Left kidney (tissue), 2 donors: Measurements from ENCODE around the gene DPH1. TPM values are rescaled to one million over a fixed set of nuclear protein-coding genes. Genes with fewer than 3 reads are reported as not detected.
A peak's percentile ranks its signal among the peaks of the same experiment; 100 is the strongest.

Source experiments
- DNase-seq: peaks from one replicate; pipeline ENCODE4 v3.0.0-alpha.2; 2013
- polyA plus RNA-seq: library from polyadenylated mRNA; unstranded; fragments of 120-200 nt; gene quantifications from one replicate; pipeline ENCODE4 v1.2.1, GENCODE V29; 2013; ENCODE audit not compliant: insufficient read length

DPH1 gene
- polyA plus RNA-seq, 1 donor = 46.5 TPM

DNA sequence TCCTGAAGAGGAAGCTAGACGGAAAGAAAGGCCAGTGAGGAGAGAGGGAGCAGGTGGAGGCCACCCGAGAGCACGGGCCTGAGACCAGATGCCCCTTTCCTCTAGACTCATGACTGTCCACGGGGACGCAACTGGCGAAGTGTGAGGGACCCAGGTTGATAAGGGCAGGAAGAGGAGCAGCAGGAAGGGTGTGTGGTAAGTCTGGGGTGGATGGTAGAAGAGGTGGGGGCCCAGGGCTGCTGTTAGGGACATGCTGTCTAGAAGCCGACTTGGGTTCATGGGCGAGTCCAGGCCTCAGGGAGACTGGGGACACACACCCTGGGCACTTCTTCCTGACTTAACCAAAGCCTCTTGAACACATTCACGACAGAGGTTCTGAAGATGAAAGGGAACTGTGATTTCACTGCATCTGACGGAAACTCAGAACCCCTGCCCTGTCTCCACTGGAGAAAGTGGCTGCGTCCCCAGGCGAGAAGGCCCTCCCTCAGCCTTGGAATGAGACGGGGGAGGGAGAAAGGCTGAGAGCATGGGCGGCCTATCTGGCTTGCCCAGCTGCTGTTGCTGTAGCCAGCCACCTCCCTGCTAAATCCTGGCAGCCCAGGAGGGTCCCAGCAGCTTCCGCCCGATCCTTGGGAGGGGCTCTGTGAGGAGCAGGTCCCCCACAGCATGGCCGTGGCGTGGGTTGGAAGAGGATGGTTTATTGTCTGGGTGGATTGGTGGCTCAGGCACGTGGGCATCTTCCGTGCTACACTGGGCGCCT is 30.9 kb downstream of the DPH1 start:
- DNase-seq = no peak

DNA sequence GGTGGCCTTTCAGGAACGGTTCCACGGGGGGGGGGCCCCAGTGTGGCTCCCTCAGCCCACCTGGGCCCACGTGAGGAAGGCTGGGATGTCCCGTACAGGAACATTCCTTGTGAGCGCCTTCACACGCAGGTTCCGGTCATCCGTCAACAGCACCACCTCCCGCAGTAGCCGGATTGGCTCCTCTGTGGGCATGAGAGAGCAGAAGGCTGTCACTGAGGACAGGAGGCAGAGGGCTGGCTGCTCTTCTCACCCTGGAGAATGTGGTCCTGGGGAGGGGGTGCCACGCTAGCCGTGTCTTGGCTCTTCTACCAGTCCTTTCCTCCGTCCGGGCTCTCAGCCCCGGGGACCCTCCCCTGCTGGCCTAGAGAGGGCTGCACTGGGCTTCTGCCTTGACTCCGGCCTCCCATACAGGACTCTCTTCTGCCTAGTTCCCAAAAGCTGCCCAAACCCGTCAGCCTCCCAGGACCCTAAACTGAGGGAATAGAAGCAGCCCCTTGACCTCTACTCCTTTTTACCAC is 31.5 kb downstream of the DPH1 start:
- no peak for DNase-seq

DNA sequence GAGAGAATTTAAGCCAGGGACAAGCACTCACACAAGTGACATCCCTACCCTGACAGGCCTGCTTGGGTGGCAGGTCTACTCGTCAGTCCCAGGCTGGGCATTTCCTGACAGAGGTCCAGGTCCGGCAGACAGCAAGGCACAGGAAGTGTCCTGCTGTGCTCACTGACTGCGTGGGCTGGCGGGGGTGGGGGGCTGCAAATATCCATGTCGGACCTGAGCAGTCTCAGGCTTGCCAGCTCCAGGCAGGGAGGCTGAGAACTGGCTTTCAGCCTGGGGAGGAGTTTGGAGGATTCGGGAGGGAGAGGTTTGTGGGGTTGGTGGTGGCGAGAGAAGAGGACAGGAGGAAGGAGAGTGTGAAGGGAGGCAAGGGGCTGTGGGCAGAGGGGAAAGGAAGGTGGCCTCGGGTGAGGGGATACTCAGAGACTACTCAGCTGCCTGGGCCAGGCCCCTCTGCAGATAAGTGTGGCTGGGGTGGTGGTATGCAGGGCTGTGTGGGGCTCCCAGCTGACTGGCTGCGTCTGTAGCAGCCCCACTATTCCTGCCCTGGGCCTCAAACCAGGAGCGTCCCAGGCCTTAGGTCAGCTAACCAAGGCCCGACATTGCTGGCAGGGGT is 32.7 kb downstream of the DPH1 start:
- DNase-seq = no peak

DNA sequence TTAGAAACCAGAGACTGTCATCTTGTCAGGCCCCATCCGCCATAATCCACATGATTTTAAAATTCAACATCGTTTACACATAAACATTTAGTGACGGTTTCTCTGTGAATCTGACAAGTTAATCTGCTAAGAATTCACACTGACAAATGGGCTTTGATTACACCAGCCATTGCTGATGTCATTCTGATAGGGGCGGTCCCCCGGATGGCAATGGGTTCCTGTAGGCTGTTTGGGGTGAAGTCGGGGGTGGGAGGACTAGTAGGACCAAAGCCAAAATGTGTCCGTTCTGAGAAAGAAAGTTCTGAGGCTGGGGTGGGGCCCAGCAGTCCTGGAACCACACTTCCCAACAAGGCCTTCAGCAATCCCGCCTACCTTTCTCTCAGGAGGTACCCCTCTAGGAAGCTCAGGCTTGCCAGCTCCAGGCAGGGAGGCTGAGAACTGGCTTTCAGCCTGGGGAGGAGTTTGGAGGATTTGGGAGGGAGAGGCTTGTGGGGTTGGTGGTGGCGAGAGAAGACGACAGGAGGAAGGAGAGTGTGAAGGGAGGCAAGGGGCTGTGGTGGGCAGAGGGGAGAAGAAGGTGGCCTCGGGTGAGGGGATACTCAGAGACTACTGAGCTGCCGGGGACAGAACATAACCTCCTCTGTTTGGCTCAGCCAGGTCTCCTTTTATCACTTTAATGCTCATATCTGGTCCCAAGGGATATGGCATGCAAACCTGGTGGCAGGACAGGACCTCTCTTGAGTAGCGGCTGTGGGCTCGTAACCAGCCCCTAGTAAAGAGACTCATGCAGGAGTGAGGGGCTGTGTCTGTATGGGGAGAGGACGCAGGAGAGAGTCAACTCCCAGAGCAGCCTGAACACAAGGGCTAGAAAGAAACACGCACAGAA is 33.6 kb downstream of the DPH1 start:
- no peak for DNase-seq

DNA sequence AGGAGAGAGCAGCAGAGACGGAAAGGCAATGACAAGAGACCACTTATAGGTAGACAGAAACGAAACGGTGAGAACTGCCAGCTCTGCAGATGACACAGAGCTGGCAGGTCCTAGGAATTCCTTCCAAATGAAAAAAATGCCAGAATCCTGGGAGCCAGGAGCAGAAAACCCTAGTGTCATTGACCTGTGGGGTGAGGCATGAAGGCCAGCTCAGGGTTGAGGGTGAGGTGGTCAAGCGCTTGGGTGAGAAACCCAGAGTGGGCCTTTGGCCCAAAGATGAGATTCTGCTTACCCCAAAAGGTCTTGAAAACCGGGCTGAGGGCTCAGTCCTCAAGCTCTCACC is 34.2 kb downstream of the DPH1 start:
- DNase-seq = no peak

DNA sequence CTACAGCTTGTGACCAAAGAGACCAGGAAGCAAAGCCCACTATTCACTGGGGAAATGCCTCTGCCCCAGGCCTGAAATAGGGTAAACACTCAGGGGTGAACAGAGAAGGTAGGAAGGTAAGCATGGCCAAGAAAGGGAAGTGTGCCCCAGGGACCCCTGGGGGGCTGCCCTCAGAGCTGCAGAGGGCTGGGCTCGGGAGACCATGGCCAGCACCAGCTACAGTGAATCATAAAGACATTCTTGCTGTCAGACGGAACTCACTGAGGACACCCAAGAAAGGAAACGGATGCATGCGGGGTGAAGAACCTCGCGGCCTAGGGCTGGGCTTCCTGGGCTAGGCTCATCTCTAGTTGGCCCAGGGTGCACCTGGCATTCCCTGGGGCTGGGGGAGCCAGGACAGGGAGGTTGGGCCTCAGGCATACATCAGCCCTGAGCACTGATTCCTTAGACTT is 34.6 kb downstream of the DPH1 start:
- DNase-seq = no peak

DNA sequence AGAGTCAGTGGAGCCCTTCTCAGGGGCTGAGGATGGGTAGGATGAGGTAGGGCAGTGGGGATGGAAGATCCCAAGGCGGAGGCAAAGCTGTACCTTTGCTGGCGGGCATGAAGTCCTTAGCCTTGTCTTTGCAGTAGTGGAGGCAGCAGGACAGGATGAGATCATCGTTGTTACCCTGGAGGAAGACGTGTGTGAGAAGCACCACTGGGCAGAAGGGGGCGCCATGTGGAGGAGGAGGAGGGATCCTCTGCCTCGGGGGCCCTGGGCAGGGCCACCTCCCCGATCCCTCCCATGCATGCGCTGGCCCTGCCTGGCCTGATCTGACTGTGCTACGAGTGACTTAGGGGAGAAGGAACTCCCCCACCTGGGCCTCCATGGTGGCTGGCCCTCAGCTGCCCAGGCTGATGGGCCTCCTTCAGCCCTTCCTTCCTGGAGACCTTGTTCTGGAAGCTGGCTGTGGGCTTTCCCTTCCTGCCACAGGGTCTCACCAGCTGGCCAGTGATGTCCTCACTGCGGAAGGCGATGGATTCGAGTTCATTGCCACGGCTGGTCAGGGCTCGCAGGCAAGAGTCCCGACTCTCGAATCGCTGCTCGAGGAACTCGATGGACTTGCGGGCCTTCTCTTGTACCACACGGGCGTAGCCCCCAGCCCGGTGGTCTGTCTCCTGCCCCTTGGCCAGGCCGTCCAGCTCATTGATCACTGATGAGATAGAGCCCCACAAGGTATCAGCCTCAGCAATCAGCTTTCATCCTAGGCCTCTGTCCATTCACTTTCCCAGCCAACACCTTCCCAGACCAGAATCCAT is 35.2 kb downstream of the DPH1 start:
- DNase-seq = no peak

DNA sequence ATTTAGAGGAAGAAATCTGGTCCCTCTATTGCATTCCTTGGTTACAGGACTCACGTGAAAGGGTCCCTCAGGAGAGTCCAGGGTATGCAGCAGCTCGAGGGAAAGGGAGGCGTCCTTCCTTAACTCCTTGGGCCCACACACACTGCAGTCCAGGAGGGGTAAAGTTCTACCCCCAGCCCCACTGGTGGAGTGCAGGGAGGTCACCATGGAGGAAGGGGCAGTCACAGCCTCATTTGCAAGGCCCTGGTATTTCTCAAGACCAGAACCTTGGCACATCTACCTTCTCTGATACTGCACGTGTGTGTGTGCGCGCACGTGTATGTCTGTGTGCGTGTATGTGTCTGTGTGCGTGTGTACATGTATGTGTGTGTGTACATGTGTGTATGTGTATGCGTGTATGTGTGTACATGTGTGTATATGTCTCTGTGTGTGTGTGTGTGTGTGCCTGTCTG is 36.0 kb downstream of the DPH1 start:
- DNase-seq = no peak

DNA sequence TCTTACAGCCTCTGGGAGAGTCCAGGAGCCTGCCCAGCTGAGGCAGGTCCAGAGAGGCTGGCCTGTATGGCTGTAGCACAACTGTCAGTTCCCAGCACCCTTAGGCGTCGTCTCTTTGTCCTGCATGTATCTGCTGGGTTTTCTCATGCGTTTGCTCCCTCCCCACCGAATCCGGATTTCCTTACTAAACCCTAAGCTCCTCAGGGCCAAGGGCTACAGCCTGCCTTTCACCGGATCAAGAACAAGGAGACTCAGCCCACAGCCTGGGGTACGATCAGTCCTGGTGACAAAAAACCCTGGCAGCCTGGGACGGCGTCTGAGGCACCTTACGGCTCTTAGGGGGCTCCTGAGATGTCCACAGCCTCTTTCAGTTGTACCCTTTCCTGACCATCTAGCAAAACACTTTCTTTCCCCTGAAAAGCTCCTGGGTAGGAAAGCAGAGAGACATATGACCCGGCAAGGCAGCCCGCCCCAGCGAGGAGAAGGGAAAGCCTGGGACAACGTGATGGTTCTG is 37.2 kb downstream of the DPH1 start:
- DNase-seq = no peak

DNA sequence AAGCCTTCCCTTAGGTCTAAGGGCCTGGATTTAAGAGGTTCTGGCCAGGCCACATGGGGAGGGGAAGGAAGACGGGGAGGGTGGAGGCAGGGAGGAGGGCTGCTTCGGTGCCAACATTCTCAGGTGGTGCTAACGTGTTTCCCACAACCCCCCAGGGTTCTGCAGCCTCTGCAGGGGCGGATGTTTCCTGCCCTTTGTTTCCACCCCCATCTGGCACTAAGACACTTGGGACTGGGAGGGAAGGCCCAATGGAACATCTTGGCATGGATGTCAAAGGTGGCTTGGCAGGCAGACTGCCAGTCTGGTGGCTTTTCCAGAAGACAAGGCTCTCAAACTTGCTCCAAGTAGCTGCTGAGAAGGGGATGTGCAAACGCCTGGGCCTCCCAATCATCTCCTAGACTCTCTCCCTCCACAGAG is 37.7 kb downstream of the DPH1 start:
- no peak for DNase-seq

DNA sequence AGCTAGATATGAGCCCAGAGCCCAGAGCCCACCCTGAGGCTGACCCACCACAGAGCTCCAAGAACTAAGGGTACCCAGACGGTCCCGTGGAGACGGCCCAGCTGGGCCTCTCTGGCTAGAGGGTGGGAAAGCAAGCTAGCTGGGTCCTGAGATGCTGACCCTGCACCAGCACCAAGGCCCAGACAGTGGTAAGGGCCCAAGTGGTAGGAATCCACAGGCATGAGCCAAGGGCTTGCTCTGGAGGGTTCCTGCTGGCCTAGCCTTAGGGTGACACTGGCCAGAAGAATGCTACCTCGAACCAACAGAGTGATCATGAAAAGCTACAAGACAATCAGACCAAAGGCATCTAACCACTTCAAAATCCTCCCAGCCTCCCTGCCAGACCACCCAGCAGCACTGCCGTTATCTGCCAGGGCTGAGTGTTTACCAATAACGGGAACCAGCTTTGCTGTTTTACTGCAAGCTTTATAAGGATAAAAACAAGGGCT is 38.1 kb downstream of the DPH1 start:
- DNase-seq = no peak

DNA sequence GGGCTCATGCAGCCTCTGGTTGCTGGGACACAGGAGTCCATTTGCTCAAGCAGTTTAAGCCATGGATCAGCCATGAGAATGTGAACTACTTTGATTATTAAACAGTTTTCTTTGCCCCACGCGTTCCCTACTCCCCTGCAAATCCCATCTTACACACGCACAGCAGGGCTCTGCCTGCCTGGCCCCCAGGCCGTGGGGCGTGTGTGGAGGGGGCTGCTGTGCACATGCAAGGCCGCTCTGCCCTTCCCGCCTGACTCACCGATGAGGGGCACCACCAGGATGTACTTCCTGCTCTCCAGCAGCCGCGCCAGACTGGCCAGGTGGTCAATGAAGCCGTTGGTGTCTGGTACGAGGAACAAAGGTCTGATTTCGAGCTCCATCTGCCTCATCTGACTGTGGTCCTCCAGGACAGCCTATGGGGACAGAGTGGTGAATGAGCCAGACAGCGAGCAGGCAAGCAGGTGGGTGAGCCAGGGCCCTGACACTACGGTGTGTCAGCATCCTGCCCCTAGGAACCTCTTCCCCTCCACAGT is 38.6 kb downstream of the DPH1 start:
- DNase-seq = no peak

DNA sequence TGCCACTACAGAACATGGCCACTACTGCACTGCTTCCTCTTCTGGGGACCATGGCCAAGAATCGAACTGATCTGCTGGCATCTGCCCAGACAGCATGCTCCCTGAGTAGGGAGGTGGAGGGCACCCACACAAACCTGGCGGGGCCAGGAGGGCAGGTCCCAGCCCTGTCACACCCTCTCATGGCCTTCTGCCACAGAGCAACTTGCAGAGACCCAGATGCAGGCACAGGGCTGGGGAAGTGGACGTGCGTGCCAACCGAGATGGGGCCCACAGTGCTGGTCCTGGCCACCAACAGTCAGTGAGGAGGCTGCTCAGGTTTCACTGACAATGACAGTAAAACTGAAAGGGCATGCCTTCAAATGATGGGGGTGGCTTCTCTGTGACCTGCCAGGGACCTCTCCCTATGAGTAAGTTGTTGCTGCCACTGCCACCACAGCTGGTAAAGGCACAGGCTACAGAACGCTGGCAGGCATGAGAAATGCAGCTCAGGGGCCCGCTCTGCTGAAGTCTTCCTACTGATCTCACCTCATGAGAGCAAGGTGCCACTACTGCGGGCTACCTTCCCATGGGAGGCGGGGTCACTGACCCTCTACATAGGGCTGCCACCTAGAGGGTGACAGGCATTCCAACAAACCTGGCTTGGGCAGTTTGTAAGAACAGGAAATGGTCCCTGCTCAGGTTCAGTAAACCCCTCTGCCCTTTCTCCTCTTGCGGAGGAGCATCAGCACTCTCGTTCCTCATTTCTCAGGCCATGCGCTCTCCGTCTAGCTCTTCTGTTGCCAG is 40.5 kb downstream of the DPH1 start:
- DNase-seq = no peak

DNA sequence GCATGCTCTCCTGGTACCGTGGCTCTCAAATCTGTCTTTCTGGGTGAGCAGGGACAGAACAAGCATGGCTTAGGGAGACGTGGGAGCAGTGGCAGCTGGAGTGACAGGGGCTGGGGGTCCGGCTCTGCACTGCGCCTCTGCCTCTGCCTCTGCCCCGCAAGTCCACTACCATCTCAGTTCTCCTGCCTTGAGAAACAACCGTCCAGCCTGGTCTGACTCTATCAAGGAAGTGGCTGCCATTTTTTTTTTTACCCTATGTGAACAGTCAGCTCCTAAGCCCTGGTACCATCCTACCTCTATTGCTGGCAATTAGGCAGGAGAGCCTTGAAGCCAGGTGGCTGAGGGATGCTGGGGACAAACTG is 41.1 kb downstream of the DPH1 start:
- no peak for DNase-seq

DNA sequence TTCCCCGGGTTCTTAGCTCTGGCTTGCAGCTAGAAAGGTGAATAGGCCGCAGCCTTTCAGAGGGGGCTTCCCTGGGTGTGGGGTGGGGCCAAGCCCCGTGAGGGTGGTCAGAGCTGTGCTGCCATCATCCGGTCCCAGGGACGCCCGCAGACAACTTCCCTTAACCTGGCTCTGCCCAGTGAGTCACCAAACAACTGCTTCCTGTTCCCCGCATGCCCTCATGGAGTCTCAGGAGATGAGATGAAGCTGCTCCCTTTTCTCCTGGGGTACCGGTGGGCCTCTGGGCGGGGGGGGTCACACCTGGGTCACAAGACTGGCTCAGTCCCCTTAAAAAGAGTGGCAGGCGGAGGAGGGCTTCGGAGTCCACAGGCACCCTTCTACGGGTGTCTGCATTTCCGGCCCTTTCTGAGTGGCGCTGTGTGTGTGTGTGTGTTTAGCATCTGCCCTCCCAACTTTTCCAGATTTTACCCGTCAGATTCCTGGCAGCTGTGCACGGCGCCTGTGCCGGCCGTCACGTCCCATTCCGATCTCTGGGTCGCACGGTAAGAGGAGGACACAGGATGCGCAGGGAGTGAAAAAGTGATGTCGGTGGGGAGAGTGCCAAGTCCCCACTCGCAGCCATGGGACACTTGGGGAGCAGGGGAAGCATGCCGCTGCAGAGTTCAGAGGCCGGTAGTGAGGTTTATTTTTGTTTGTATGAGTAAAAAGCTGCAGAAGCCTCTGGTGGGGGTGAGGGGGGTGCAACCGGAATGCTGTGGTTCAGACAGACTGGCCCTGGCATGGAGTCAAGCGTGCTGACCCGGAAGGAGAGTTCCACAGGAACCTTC is 41.7 kb downstream of the DPH1 start:
- DNase-seq = no peak

DNA sequence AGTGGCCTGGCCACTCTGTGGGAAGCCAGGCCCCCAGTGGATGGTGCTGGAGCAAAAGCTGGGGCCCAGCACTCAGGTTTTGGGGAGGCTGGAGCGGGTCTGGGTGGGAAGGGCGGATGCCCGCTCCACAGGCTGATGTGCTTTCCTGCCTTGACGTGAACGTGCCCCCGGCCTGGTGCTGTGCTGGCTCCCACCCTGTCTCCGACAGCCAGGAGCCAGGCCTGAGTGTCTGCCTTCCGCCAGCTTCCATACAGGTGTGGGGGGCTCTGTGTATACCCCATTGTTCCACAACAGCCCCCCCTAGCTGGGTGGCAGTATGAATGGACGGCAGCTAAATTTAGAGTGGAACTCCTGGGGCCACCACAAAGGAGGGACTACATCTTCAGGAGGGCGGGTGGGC is 45.0 kb downstream of the DPH1 start:
- no peak for DNase-seq

DNA sequence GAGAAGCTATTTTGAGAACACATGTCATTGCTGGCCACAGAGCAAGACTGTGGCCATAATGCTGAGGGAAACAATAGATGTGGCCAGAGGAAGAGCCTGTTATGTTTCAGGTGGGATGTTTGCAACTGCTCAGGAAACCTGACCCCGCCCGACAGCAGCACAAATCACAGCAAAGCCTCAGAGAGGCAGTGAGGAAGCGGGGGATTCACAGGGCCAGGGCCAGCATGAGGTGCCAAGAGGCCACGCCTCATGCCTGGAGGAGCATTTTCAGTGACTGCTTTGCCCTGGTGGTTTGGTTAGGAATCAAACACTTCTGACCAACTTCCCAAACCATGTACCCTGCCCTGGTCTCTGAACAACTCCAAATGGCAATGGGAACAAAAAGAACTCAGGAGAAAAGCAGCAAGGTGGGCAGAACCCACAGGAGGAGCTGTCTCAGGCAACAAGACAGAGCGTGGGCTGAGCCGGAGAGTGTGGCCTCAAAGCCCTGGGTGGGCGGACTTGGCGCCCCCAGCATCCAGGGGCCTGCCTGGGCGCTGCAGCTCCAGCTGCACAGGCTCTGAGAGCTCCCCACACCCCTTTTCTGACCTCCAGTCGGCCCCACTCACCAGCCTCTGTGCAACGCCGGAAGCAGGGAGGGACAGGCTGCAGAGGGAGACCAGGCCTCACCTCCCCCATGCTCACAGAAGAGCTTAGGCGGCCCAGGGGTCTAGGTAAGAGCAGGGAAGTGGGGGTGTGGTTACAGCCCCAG is 45.6 kb downstream of the DPH1 start:
- peak; percentile 74 for DNase-seq

DNA sequence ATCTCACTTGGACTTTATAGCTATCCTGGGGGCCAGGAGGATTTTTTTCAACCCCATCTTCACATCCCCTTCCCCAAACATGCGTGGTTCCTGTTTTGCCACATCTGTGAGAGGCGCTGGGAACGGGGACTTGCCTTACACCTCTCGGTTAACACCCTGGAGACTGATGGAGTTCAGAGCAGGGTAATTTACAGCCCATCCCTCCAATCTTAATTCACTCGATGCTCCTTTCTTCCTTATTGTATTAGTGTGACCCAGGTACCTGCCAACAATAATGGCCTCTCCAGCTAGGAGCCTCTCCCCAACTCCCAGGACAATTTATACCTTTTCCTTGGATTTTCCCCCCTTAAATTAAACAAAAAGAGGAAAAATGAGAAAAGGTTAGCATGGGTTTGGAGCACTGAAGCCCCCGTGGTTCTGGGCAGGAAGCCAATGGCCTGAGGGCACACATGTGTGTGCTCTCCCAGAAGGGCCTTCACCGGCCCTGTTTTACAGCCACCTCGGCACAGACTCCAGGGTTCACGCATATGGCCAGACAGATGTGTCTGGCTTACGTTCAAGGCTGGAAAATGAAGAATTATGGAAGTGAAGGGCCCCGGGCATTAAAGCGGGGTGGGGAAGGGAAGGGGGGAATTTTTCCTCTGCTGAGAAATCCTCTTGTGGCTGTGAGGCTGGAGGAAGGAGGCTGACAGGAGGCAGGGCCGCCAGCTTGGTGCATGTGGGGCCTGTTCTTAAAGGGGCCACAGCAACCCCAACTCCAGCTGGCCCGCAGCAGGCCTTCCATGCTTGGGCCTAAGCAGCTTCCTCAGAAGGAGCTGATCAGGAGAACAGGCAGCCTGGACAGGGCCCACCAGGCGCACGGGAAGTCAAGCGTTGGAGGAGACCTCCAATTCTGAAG is 46.4 kb downstream of the DPH1 start:
- DNase-seq = peak; percentile 73
